Tibial nerve (tissue), 4 donors: Measurements from ENCODE around the gene TRAF5.

ENCODE experiments used
- EP300 ChIP-seq, 2 donors: sonication (generic); formaldehyde crosslinking; IDR thresholded peaks; one replicate each; pipeline ENCODE4 v1.6.1; 2017; ENCODE audit warnings: antibody characterized with exemption in 2 of 2, mild to moderate bottlenecking in 1 of 2
- POLR2A ChIP-seq, 2 donors: fragments of 450-650 bp; IDR thresholded peaks; one replicate each; pipeline ENCODE4 v1.6.1; 2017; ENCODE audit warnings: antibody characterized with exemption in 2 of 2, mild to moderate bottlenecking in 2 of 2, moderate library complexity in 2 of 2
- TF ChIP-seq, protein P1 (sequence below), 5 experiments: fragments of 200-600 bp in 3 of 5; fragments of 450-650 bp in 2 of 5; sonication (generic) in 3 of 5; IDR thresholded peaks; one replicate each; pipeline ENCODE4 v1.5.1; 2016 to 2019; ENCODE audit warnings: antibody characterized with exemption in 5 of 5, mild to moderate bottlenecking in 3 of 5, moderate library complexity in 2 of 5

DNA sequence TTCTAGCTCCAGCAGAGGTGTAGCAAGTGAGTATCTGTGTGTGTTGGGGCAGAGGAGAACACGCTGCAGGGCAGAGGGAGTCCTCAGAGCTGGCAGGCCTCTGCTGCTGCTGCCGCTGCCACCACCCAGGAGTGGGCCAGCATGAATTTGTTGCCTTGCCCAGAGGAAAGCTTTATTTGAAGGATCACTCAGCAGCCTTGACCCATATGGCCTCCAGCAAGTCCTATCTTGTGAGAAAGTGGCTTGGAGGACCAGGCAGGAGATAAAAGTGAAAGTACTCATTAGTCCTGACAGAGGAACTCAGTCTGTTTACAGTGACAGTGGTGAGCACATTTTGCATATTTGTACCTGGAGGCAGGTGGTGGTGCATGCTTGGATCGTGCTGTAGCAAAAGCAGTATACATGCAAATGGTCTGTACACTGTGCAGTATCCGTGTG, 3.1 kb downstream of the TRAF5 start:
- TF ChIP-seq, protein P1, sequence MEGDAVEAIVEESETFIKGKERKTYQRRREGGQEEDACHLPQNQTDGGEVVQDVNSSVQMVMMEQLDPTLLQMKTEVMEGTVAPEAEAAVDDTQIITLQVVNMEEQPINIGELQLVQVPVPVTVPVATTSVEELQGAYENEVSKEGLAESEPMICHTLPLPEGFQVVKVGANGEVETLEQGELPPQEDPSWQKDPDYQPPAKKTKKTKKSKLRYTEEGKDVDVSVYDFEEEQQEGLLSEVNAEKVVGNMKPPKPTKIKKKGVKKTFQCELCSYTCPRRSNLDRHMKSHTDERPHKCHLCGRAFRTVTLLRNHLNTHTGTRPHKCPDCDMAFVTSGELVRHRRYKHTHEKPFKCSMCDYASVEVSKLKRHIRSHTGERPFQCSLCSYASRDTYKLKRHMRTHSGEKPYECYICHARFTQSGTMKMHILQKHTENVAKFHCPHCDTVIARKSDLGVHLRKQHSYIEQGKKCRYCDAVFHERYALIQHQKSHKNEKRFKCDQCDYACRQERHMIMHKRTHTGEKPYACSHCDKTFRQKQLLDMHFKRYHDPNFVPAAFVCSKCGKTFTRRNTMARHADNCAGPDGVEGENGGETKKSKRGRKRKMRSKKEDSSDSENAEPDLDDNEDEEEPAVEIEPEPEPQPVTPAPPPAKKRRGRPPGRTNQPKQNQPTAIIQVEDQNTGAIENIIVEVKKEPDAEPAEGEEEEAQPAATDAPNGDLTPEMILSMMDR (IDR thresholded peaks at IDR 0.05) = no peak
- TF ChIP-seq POLR2A (IDR thresholded peaks at IDR 0.05) (no peak), EP300 (IDR thresholded peaks at IDR 0.05) (no peak)
